ENCODE results near the gene CYFIP2. TPM values are rescaled to one million over a fixed set of nuclear protein-coding genes. Genes with fewer than 3 reads are reported as not detected.
"Not testable (repeated sequence)": the region's sequence is repeated elsewhere in the genome, so short reads cannot be mapped to it uniquely, and the experiment has no call there.

The CYFIP2 gene
- total RNA-seq, 2 experiments from 2014 or later, result 271 to 287 TPM

GRCh38 chr5:157415838-157416237 lies 149.9 kb downstream of the CYFIP2 start:
- Mint-ChIP-seq H3K9me3 (peaks cover 5% of the 10 kb centered on the region), H3K27ac (no peak overlapping the region), H3K4me3 (no peak overlapping the region), H3K27me3 (no peaks in the 10 kb centered on the region), H3K36me3 (ENCODE audit: low read depth) (no peaks in the 10 kb centered on the region), H3K4me1 (ENCODE audit: low read depth) (no peaks in the 10 kb centered on the region)
- H3K4me3 ChIP-seq (ENCODE audit: low read length), result no peak overlapping the region
- no peak for DNase-seq
- ATAC-seq (ENCODE audit: poor library complexity), result no peak
- CTCF ChIA-PET, result interaction anchor here (1.8 kb wide), 1 partner anchor 16 kb away, joined by 4 read pairs; no protein-coding TSS in a partner anchor
- H3K27me3 ChIP-seq (ENCODE audit: control insufficient read depth in 1 of 2, insufficient read depth in 2 of 2, low read length in 2 of 2), result no peaks in the 10 kb centered on the region
- POLR2A ChIA-PET, result no interaction called here
- no peaks in the 10 kb centered on the region for H3K36me3 ChIP-seq (ENCODE audit: insufficient read depth, low read length)
- no peak overlapping the region for H3K27ac ChIP-seq (ENCODE audit: low read depth in 1 of 2, low read length in 2 of 2)
- intact Hi-C loops (cut with DNase I, micrococcal nuclease), result no loop called here
- H3K4me1 ChIP-seq (ENCODE audit: insufficient read depth, low read length), result no peaks in the 10 kb centered on the region
- TF ChIP-seq, protein P1, sequence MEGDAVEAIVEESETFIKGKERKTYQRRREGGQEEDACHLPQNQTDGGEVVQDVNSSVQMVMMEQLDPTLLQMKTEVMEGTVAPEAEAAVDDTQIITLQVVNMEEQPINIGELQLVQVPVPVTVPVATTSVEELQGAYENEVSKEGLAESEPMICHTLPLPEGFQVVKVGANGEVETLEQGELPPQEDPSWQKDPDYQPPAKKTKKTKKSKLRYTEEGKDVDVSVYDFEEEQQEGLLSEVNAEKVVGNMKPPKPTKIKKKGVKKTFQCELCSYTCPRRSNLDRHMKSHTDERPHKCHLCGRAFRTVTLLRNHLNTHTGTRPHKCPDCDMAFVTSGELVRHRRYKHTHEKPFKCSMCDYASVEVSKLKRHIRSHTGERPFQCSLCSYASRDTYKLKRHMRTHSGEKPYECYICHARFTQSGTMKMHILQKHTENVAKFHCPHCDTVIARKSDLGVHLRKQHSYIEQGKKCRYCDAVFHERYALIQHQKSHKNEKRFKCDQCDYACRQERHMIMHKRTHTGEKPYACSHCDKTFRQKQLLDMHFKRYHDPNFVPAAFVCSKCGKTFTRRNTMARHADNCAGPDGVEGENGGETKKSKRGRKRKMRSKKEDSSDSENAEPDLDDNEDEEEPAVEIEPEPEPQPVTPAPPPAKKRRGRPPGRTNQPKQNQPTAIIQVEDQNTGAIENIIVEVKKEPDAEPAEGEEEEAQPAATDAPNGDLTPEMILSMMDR (IDR thresholded peaks at IDR 0.05), result no peak
- H3K9me3 ChIP-seq (ENCODE audit: control insufficient read depth in 1 of 2, insufficient read depth in 1 of 2, low read length in 2 of 2), result peaks cover 0 to 21% of the 10 kb centered on the region in 2 experiments

- H3K4me3 Mint-ChIP-seq; H3K27ac ChIP-seq (ENCODE audit: low read depth in 1 of 2, low read length in 2 of 2); ATAC-seq (ENCODE audit: poor library complexity); CTCF ChIA-PET; H3K9me3 Mint-ChIP-seq; H3K4me1 ChIP-seq (ENCODE audit: insufficient read depth, low read length); H3K27me3 ChIP-seq (ENCODE audit: control insufficient read depth in 1 of 2, insufficient read depth in 2 of 2, low read length in 2 of 2); intact Hi-C loops (cut with DNase I, micrococcal nuclease); POLR2A ChIA-PET; H3K36me3 Mint-ChIP-seq (ENCODE audit: low read depth); DNase-seq; H3K36me3 ChIP-seq (ENCODE audit: insufficient read depth, low read length); H3K27me3 Mint-ChIP-seq; H3K27ac Mint-ChIP-seq; H3K4me1 Mint-ChIP-seq (ENCODE audit: low read depth); H3K4me3 ChIP-seq (ENCODE audit: low read length): not testable (repeated sequence)
- peaks cover 0 to 26% of the 10 kb centered on the region in 2 experiments for H3K9me3 ChIP-seq (ENCODE audit: control insufficient read depth in 1 of 2, insufficient read depth in 1 of 2, low read length in 2 of 2)
Observed at GRCh38 chr5:157419521-157419920, 153.6 kb downstream of the CYFIP2 start.

GRCh38 chr5:157429920-157430319 lies 164.0 kb downstream of the CYFIP2 start:
- DNase-seq; CTCF ChIA-PET; H3K27ac Mint-ChIP-seq; H3K4me3 Mint-ChIP-seq; H3K4me1 Mint-ChIP-seq (ENCODE audit: low read depth); H3K36me3 Mint-ChIP-seq (ENCODE audit: low read depth); H3K27me3 ChIP-seq (ENCODE audit: control insufficient read depth in 1 of 2, insufficient read depth in 2 of 2, low read length in 2 of 2); H3K27ac ChIP-seq (ENCODE audit: low read depth in 1 of 2, low read length in 2 of 2); H3K9me3 ChIP-seq (ENCODE audit: control insufficient read depth in 1 of 2, insufficient read depth in 1 of 2, low read length in 2 of 2); H3K36me3 ChIP-seq (ENCODE audit: insufficient read depth, low read length); H3K9me3 Mint-ChIP-seq; H3K4me1 ChIP-seq (ENCODE audit: insufficient read depth, low read length); POLR2A ChIA-PET; H3K4me3 ChIP-seq (ENCODE audit: low read length); ATAC-seq (ENCODE audit: poor library complexity); H3K27me3 Mint-ChIP-seq: not testable (repeated sequence)
- intact Hi-C loops (cut with DNase I, micrococcal nuclease), result loop anchor here (1.0 to 5.0 kb wide), 2 partner anchors 47 to 313 kb away; partner anchors contain the start of gene LSM11 (in 1 of the 2)

DNA sequence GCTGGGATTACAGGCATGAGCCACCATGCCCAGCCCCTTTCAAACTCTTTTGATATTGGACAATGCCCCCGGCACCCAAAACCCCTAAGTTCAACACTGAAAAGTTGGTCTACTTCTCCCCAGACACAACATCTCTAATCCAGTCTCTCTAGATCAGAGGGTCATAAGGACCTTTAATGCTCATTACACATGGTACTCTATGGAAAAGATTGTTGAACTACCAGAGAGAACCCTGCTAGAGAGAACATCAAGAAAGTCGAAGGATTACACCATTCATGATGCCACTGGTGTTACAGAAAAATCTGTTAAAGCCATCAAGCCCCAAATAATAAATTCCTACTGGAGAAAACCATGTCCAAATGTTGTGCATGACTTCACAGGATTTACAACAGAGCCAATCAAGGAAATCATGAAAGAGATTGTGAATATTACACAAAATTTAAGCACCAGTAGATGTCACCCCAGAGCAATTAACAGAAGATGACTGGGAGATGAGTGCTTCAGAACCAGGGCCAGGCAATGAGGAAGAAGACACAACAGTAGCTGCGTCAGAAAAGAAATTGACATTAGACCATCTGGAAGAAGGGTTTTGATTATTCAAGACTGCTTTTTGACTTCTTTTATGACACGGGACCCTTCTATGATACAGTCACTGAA lies 165.7 kb downstream of the CYFIP2 start:
- Histone ChIP-seq H3K27me3 (ENCODE audit: control insufficient read depth in 1 of 2, insufficient read depth in 2 of 2, low read length in 2 of 2) (no peaks in the 10 kb centered on the region), H3K4me3 (ENCODE audit: low read length) (no peak overlapping the region), H3K4me1 (ENCODE audit: insufficient read depth, low read length) (no peaks in the 10 kb centered on the region), H3K27ac (ENCODE audit: low read depth in 1 of 2, low read length in 2 of 2) (no peak overlapping the region), H3K36me3 (ENCODE audit: insufficient read depth, low read length) (no peaks in the 10 kb centered on the region), H3K9me3 (ENCODE audit: control insufficient read depth in 1 of 2, insufficient read depth in 1 of 2, low read length in 2 of 2) (no peaks in the 10 kb centered on the region)
- Mint-ChIP-seq H3K4me3 (no peak overlapping the region), H3K27ac (no peak overlapping the region), H3K36me3 (ENCODE audit: low read depth) (no peaks in the 10 kb centered on the region), H3K4me1 (ENCODE audit: low read depth) (peaks cover 5% of the 10 kb centered on the region), H3K27me3 (no peaks in the 10 kb centered on the region), H3K9me3 (no peaks in the 10 kb centered on the region)
- CTCF ChIA-PET, result interaction anchor here (1.0 to 3.3 kb wide), 3 partner anchors 12 to 312 kb away, joined by 3 to 16 read pairs (median 4); partner anchors contain the start of gene LSM11
- intact Hi-C loops (cut with DNase I, micrococcal nuclease), result loop anchor here (1.0 to 5.0 kb wide), 4 partner anchors 46 to 312 kb away; partner anchors contain the start of gene LSM11 (in 1 of the 2)
- TF ChIP-seq, protein P1 (IDR thresholded peaks at IDR 0.05), result peak; percentile 56
- POLR2A ChIA-PET, result interaction anchor here (0.6 to 1.1 kb wide), 2 partner anchors 42 to 312 kb away, joined by 3 read pairs; partner anchors contain the start of gene LSM11
- peak in 6 of 14 experiments; percentile 2 to 77 (median 54) for DNase-seq
- peak; percentile 82 for ATAC-seq (ENCODE audit: poor library complexity)

Data from CD4-positive, alpha-beta T cell (primary cell).